ENCODE data around the gene CYP4F8.

DNA sequence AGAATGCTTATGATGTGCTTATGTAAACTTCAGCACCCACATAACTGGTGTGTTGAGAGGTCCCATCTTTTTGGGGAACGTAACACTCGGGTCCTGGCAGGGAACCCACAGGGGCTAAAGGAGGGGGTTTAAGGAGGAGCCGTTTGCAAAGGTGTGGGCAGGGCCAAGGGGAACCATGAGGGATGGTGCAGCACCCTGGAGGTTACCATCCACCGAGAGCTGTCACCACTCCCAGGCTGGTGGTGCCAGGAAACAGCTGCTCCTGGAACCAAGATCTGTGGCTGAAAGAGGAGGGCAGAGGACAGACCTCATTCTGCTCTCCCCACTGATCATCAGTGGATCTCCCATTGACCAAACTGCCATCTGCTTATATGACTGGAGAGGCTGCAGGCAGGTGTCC is 23.2 kb upstream of the CYP4F8 start:
- TF ChIP-seq, protein P1, sequence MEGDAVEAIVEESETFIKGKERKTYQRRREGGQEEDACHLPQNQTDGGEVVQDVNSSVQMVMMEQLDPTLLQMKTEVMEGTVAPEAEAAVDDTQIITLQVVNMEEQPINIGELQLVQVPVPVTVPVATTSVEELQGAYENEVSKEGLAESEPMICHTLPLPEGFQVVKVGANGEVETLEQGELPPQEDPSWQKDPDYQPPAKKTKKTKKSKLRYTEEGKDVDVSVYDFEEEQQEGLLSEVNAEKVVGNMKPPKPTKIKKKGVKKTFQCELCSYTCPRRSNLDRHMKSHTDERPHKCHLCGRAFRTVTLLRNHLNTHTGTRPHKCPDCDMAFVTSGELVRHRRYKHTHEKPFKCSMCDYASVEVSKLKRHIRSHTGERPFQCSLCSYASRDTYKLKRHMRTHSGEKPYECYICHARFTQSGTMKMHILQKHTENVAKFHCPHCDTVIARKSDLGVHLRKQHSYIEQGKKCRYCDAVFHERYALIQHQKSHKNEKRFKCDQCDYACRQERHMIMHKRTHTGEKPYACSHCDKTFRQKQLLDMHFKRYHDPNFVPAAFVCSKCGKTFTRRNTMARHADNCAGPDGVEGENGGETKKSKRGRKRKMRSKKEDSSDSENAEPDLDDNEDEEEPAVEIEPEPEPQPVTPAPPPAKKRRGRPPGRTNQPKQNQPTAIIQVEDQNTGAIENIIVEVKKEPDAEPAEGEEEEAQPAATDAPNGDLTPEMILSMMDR (IDR thresholded peaks at IDR 0.05), result no peak
- no peak for TF ChIP-seq POLR2AphosphoS5 (IDR thresholded peaks at IDR 0.05)

All from breast epithelium (tissue), 3 donors.